Mucosa of descending colon (tissue), 3 donors: Measurements from ENCODE around the gene CACNA2D3. TPM values are rescaled to one million over a fixed set of nuclear protein-coding genes. Genes with fewer than 3 reads are reported as not detected.

Experiments used
- ATAC-seq: fragments of 200-7000 bp; cut with Tn5 transposase; one replicate; pipeline ENCODE4 v1.9.1; 2020; ENCODE audit warnings: mild to moderate bottlenecking, moderate library complexity
- DNase-seq, 3 donors: peaks; one replicate each; pipeline ENCODE4 v3.0.0-alpha.2; 2020
- H3K36me3 ChIP-seq: fragments of 200-600 bp; one replicate; pipeline ENCODE4 v1.8.0; 2021; ENCODE audit warnings: low read depth, mild to moderate bottlenecking
- H3K4me1 ChIP-seq: fragments of 200-600 bp; one replicate; pipeline ENCODE4 v1.8.0; 2021; ENCODE audit warnings: low read depth, mild to moderate bottlenecking
- H3K4me3 ChIP-seq: fragments of 200-600 bp; one replicate; pipeline ENCODE4 v1.8.0; 2021; ENCODE audit warnings: mild to moderate bottlenecking
- H3K9me3 ChIP-seq: fragments of 200-600 bp; one replicate; pipeline ENCODE4 v1.8.0; 2021; ENCODE audit warnings: mild to moderate bottlenecking
- CTCF ChIP-seq: fragments of 200-600 bp; IDR thresholded peaks from one replicate; pipeline ENCODE4 v1.8.0; 2022; ENCODE audit warnings: antibody characterized with exemption, mild to moderate bottlenecking
- intact Hi-C, 2 donors: fragments of 100-400 bp; cut with DNase I in 1 of 2; cut with micrococcal nuclease in 1 of 2; formaldehyde crosslinking; loops; one replicate each; pipeline versions ENCODE4 v1.11.0 to v1.11.1; 2022; cut with DNase I, micrococcal nuclease
- total RNA-seq, 3 donors: library from RNA; stranded (reverse); fragmentation: NEBNext Ultra II Directional in 2 of 3; extraction: Animal tissue kit (Norgen Biotek cat#: 25700) in 2 of 3; gene quantifications; one replicate each; pipeline versions ENCODE4 v1.2.1 to v1.2.4, GENCODE V29; 2021 to 2023
- donor health status: DM: no; HTN: no; CAD: no; lungs with moderate emphysema.
- donor health status: DM: no; HTN: no; CAD: no.
- donor health status: DM: no; HTN: yes; CAD: no.

The CACNA2D3 gene
- total RNA-seq, 3 donors from 2014 or later: 0.34 to 3.5 (median 0.55) TPM

- no peak for TF ChIP-seq CTCF
- H3K4me1 ChIP-seq: no peaks in the 10 kb centered on the region
- H3K4me3 ChIP-seq: no peak overlapping the region
- no peaks in the 10 kb centered on the region for H3K9me3 ChIP-seq
- DNase-seq (no peak), ATAC-seq (no peak)
- intact Hi-C loops: no loop called here
- no peaks in the 10 kb centered on the region for H3K36me3 ChIP-seq
Measured at GRCh38 chr3:54565956-54566355, 443.6 kb downstream of the CACNA2D3 start.

DNA sequence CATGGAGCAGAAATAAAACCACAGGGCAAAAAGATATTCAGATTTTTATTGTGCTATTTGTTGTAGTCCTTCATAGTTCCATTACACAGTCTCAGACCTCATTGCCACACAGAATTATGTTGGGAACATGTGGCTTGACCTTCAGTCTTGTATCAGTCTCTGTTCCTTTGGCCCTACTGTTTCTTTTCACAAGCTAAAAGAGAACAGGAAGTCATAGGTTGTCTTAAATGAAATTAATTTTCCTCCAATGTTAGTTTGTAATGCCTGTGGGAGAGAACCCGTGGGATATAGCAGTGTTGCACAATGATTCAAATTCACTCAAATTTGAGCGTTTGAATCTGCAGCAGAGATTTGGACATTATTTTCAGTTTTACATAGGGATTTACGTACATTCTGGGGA is 445.6 kb downstream of the CACNA2D3 start:
- no peaks in the 10 kb centered on the region for H3K9me3 ChIP-seq
- no peak overlapping the region for H3K4me3 ChIP-seq
- DNase-seq (no peak), ATAC-seq (no peak)
- intact Hi-C loops: no loop called here
- TF ChIP-seq CTCF: no peak
- H3K4me1 ChIP-seq: no peaks in the 10 kb centered on the region
- H3K36me3 ChIP-seq: no peaks in the 10 kb centered on the region

DNA sequence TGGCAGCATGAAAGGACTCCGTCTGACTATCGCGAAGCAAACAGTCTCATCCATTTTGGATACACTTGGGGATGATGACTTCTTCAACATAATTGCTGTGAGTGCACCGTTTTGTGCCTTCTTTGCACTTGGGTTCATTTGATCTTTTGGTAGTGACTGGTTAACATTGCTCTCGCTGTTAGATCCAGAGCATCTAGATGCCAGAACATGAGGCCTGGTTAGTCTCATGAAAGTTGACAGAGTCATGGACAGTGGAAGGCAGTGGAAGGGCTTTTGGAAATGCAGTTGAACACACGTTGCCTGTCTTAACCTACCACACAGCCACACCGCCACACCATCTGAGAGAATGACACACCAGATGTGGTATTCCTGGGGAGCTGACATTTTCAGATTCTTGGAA is 447.7 kb downstream of the CACNA2D3 start:
- DNase-seq (no peak), ATAC-seq (no peak)
- no peaks in the 10 kb centered on the region for H3K9me3 ChIP-seq
- intact Hi-C loops: no loop called here
- no peaks in the 10 kb centered on the region for H3K4me1 ChIP-seq
- no peaks in the 10 kb centered on the region for H3K36me3 ChIP-seq
- TF ChIP-seq CTCF: no peak
- no peak overlapping the region for H3K4me3 ChIP-seq

- TF ChIP-seq CTCF: no peak
- ATAC-seq: no peak
- Histone ChIP-seq H3K9me3 (no peaks in the 10 kb centered on the region), H3K4me1 (no peaks in the 10 kb centered on the region), H3K4me3 (no peak overlapping the region), H3K36me3 (no peaks in the 10 kb centered on the region)
- intact Hi-C loops: no loop called here
- DNase-seq: no peak
Measured at GRCh38 chr3:54572197-54572895, 450.0 kb downstream of the CACNA2D3 start.

DNA sequence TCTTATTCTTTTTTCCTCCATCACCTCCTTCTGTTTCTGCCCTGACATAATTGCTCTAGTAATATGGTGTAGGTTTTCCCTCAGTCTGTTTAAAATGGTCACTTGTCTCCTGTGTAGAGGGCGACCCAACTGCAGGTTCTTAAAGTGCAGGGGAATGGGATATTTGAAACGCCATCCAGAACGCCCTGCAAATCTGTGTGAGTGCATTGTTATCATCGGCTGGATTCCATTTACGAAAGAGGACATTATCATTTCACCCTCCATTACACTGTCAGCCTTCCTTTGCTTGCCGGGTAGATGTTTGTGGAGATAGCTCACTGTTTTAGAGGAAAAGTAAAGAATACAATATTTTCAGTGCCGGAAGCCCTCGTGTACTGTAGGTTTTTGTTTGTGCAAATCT is 451.5 kb downstream of the CACNA2D3 start:
- intact Hi-C loops: no loop called here
- TF ChIP-seq CTCF: no peak

More for the DNA sequence above, 451.5 kb downstream of the CACNA2D3 start:
- Histone ChIP-seq H3K4me1 (no peaks in the 10 kb centered on the region), H3K9me3 (no peaks in the 10 kb centered on the region), H3K4me3 (no peak overlapping the region), H3K36me3 (no peaks in the 10 kb centered on the region)
- no peak for ATAC-seq
- no peak for DNase-seq
